Measurements from ENCODE around the gene ASPM. TPM values are rescaled to one million over a fixed set of nuclear protein-coding genes. Genes with fewer than 3 reads are reported as not detected.
A peak's percentile ranks its signal among the peaks of the same experiment; 100 is the strongest.
"Not testable (repeated sequence)": the region's sequence is repeated elsewhere in the genome, so short reads cannot be mapped to it uniquely, and the experiment has no call there.

ASPM gene
- total RNA-seq, 1 donor, result 43.6 TPM

DNA sequence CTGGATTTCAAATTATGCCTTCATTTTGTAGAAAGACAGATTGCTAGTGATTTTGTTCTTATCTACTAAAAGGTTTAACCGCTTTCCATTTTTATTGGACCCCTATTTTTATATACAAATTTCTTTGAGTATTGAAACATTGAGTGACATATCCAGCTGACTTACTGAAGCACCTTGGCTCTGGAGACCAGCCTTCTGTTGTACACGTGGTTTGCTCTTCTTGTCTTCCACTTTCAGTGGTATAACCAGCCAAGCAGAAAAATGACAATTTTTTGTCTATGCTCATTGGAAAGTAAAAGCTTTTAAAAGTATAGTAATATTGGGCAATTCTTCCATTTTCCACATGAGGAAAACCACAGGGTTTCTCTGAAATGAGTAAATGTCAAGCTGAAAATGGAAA, 83.8 kb downstream of the ASPM start:
- no peak overlapping the region for H3K4me3 ChIP-seq (ENCODE audit: low read depth, low read length)
- TF ChIP-seq, protein P1, sequence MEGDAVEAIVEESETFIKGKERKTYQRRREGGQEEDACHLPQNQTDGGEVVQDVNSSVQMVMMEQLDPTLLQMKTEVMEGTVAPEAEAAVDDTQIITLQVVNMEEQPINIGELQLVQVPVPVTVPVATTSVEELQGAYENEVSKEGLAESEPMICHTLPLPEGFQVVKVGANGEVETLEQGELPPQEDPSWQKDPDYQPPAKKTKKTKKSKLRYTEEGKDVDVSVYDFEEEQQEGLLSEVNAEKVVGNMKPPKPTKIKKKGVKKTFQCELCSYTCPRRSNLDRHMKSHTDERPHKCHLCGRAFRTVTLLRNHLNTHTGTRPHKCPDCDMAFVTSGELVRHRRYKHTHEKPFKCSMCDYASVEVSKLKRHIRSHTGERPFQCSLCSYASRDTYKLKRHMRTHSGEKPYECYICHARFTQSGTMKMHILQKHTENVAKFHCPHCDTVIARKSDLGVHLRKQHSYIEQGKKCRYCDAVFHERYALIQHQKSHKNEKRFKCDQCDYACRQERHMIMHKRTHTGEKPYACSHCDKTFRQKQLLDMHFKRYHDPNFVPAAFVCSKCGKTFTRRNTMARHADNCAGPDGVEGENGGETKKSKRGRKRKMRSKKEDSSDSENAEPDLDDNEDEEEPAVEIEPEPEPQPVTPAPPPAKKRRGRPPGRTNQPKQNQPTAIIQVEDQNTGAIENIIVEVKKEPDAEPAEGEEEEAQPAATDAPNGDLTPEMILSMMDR (IDR thresholded peaks at IDR 0.05; ENCODE audit: insufficient read depth, low read depth, low read length), result no peak
- DNase-seq (ENCODE audit: low read depth), result no peak

DNA sequence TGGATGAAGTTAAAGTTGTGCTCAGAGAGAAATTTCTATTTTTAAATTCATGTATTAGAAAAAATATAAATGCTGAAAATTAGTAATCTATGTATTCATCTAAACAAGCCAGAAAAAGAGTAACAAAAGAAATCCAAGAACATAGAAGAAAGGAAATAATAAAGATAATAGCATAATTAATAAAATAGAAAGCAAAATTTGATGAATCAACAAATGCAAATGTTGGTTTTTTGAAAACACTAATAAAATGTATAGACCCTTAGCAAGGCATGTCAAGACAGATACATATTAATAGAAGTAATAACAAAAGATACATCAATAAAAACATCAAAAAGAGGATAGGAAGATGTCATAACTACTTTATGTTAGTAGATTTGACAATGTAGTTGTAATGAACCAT, 97.4 kb downstream of the ASPM start:
- H3K4me3 ChIP-seq (ENCODE audit: low read depth, low read length), result no peak overlapping the region
- DNase-seq (ENCODE audit: low read depth), result no peak
- TF ChIP-seq, protein P1 (IDR thresholded peaks at IDR 0.05; ENCODE audit: insufficient read depth, low read depth, low read length), result no peak

DNA sequence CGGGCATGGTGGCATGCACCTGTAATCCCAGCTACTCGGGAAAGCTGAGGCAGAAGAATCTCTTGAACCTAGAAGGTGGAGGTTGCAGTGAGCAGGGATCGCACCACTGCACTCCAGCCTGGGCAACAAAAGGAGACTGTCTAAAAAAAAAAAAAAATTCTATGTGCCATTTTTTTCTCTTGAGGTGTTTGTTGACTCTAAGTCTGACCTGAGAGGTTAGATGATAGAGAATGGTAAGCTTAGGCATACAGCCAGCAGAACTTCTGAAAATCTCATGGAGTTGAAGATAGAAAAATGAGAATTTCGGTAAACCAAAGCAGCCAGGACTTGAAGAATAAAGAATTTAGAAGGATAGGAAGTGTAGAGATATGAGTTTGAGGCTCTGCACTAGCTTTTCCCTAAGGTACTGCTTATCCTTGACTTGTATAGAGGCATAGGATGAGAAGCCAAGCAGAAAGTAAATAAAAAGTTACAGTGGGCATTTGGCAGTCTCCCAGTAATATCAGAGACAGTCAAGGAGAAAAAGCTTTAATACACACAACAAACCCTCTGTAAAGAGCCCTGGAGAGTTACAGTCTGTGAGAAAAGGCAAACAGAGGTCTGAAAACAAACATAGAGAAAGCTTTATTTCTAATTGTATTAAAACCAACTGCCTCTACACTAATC, 103.7 kb downstream of the ASPM start:
- H3K4me3 ChIP-seq (ENCODE audit: low read depth, low read length), result no peak overlapping the region
- TF ChIP-seq, protein P1 (IDR thresholded peaks at IDR 0.05; ENCODE audit: insufficient read depth, low read depth, low read length), result no peak
- DNase-seq (ENCODE audit: low read depth), result no peak

DNA sequence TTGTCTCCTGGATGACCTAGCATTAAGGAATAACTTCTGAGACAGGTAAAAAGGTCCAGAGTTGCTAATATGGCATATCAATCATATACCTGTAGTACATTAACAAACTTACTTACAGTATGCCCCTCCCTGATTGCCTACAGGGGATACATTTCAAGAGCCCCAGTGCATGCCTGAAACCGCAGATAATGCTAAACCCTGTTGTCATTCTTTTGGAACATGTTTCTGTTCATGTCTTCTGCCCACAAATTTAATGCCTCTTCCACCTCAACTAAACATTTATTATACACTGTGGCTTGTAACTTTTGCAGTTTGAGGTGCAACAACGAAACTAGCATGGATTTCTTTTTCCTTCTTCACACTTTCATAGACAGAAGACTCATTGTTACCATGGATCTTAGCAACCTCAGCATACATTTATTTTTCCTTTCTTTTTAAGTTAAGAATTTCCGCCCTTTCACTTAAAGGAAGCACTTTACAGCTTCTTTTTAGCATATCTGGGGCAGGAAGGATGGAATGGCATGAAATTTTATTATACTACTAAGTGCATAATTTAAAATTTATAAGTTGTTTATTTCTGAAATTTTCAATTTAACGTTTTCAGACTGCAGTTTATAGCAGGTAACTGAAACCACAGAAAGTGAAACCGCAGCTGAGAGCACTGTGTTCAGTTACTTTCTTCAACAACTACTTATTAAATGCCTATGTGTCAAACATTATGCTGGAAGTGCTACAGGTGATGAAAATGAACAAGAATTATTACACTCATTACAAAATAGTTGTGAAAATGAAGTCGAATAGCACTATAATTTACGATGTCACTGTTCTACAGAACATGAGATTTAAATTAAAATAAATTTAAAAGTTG, 104.7 kb downstream of the ASPM start:
- no peak for DNase-seq (ENCODE audit: low read depth)
- TF ChIP-seq, protein P1 (IDR thresholded peaks at IDR 0.05; ENCODE audit: insufficient read depth, low read depth, low read length), result no peak
- H3K4me3 ChIP-seq (ENCODE audit: low read depth, low read length), result no peak overlapping the region

DNA sequence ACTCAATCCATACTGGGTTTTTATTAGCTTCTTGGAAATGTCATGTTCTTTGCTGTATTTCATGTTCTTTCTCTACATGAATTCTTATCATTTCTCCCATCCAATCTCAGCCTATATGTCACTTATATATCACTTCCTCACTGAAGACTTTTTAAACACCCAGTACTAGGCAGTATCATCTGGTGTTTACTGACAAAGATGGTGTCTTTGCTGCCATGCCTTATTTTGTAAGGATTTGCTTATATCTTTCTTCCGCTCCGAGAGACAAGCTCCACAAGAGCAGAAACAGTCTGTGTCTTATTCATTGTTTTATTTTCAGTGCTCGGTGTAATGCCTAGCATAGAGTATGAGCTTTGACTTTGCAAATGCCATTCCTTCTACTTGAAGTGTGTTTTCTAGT, 109.6 kb downstream of the ASPM start:
- no peak for DNase-seq (ENCODE audit: low read depth)
- TF ChIP-seq, protein P1 (IDR thresholded peaks at IDR 0.05; ENCODE audit: insufficient read depth, low read depth, low read length), result no peak
- no peak overlapping the region for H3K4me3 ChIP-seq (ENCODE audit: low read depth, low read length)

DNA sequence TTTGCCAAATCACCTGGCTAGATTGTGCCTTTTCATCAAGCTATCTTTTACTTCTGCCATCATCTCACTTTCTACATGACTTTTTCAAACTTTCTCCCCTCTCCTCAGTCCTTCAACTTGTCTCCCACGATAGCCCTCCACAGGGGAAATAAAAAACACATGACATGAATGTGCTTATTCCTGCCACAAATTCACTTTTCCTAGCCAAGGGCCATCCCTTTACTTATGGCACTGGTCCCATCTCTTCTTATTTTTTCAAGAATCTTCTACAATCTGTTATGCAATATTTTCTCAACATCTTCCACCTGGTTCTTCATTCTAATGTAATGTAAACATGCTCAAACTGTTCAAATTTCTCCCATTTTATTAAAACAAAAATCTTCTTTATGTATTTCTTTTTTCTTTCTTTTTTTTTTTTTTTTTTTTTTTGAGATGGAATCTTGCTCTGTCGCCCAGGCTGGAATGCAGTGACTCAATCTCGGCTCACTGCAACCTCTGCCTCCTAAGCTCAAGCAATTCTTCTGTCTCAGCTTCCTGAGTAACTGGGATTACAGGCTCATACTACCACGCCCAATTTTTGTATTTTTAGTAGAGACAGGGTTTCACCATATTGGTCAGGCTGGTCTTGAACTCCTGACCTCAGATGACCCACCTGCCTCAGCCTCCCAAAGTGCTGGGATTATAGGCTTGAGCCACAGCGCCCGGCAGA, 111.7 kb downstream of the ASPM start:
- not testable (repeated sequence) for H3K4me3 ChIP-seq (ENCODE audit: low read depth, low read length)
- peak; percentile 6 for DNase-seq (ENCODE audit: low read depth)

Other genes with a start within 250 kb of the ASPM start
- not detected in 2 replicates for gene CFHR2, start 202.9 kb downstream of the ASPM start, total RNA-seq
- gene CFHR5, start 169.1 kb downstream of the ASPM start, total RNA-seq, result not detected in 2 replicates
- not detected in 2 replicates for gene F13B, start 79.4 kb downstream of the ASPM start, total RNA-seq
- gene ZBTB41, start 54.6 kb upstream of the ASPM start, total RNA-seq, result 18.4 and 32.0 TPM in 2 replicates
- under 0.01 TPM in 2 replicates for gene CRB1, start 121.6 kb upstream of the ASPM start, total RNA-seq